DND-41 (cell line): ENCODE data around the gene GAS2L2.

Experiments used
- EZH2 ChIP-seq: IDR thresholded peaks from 3 replicates; pipeline ENCODE4 v1.6.1; 2012; ENCODE audit warnings: borderline replicate concordance, low read depth, mild to moderate bottlenecking, moderate library complexity, low read length, inconsistent platforms; ENCODE audit not compliant: severe bottlenecking
- TF ChIP-seq, protein P1 (sequence below): IDR thresholded peaks from 2 replicates; pipeline ENCODE4 v1.5.1; 2012; ENCODE audit warnings: borderline replicate concordance, low read length, moderate library complexity, mild to moderate bottlenecking; ENCODE audit not compliant: poor library complexity, severe bottlenecking; ENCODE audit errors: extremely low read depth

- TF ChIP-seq, protein P1, sequence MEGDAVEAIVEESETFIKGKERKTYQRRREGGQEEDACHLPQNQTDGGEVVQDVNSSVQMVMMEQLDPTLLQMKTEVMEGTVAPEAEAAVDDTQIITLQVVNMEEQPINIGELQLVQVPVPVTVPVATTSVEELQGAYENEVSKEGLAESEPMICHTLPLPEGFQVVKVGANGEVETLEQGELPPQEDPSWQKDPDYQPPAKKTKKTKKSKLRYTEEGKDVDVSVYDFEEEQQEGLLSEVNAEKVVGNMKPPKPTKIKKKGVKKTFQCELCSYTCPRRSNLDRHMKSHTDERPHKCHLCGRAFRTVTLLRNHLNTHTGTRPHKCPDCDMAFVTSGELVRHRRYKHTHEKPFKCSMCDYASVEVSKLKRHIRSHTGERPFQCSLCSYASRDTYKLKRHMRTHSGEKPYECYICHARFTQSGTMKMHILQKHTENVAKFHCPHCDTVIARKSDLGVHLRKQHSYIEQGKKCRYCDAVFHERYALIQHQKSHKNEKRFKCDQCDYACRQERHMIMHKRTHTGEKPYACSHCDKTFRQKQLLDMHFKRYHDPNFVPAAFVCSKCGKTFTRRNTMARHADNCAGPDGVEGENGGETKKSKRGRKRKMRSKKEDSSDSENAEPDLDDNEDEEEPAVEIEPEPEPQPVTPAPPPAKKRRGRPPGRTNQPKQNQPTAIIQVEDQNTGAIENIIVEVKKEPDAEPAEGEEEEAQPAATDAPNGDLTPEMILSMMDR = no peak
- no peak for TF ChIP-seq EZH2
Observed at GRCh38 chr17:35799942-35800341, 46.9 kb upstream of the GAS2L2 start.
